ENCODE measurements around the gene FHOD3.

The FHOD3 gene

GRCh38 chr18:36825526-36825925 is 528.0 kb downstream of the FHOD3 start:
- no peak for DNase-seq (ENCODE audit: low read depth)
- TF ChIP-seq MYC (IDR thresholded peaks at IDR 0.05; ENCODE audit: low read depth, low read length) (no peak), MAX (IDR thresholded peaks at IDR 0.05; ENCODE audit: low read depth, low read length) (no peak), POLR2A (IDR thresholded peaks at IDR 0.05; ENCODE audit: extremely low read depth, insufficient read length) (no peak), CTCF (IDR thresholded peaks at IDR 0.05; ENCODE audit: low read depth, low read length) (no peak)
- no peak overlapping the region for H3K4me3 ChIP-seq (ENCODE audit: low read depth, low read length)

- H3K4me3 ChIP-seq (ENCODE audit: low read depth, low read length): no peak overlapping the region
- DNase-seq (ENCODE audit: low read depth): no peak
- no peak for TF ChIP-seq MAX (IDR thresholded peaks at IDR 0.05; ENCODE audit: low read depth, low read length)
- no peak for TF ChIP-seq CTCF (IDR thresholded peaks at IDR 0.05; ENCODE audit: low read depth, low read length)
- no peak for TF ChIP-seq POLR2A (IDR thresholded peaks at IDR 0.05; ENCODE audit: extremely low read depth, insufficient read length)
- no peak for TF ChIP-seq MYC (IDR thresholded peaks at IDR 0.05; ENCODE audit: low read depth, low read length)
These were observed 529.0 kb downstream of the FHOD3 start for GRCh38 chr18:36826556-36826955.

GRCh38 chr18:36828157-36828629 is 530.7 kb downstream of the FHOD3 start:
- DNase-seq (ENCODE audit: low read depth): peak; percentile 56
- TF ChIP-seq MAX (IDR thresholded peaks at IDR 0.05; ENCODE audit: low read depth, low read length): no peak
- no peak for TF ChIP-seq CTCF (IDR thresholded peaks at IDR 0.05; ENCODE audit: low read depth, low read length)
- no peak for TF ChIP-seq POLR2A (IDR thresholded peaks at IDR 0.05; ENCODE audit: extremely low read depth, insufficient read length)
- no peak for TF ChIP-seq MYC (IDR thresholded peaks at IDR 0.05; ENCODE audit: low read depth, low read length)
- H3K4me3 ChIP-seq (ENCODE audit: low read depth, low read length): peak overlapping the region; percentile 93

GRCh38 chr18:36828630-36829361 is 531.3 kb downstream of the FHOD3 start, which contains the start of the genes KIAA1328 and TPGS2:
Gene KIAA1328 (plus strand): TSS chr18:36829127. CDS start chr18:36829139, 12 bp downstream.
Gene TPGS2 (minus strand): TSS chr18:36829002. CDS start chr18:36828767, 235 bp downstream.
- peak; percentile 34 for TF ChIP-seq CTCF (IDR thresholded peaks at IDR 0.05; ENCODE audit: low read depth, low read length)
- TF ChIP-seq MAX (IDR thresholded peaks at IDR 0.05; ENCODE audit: low read depth, low read length): no peak
- peak; percentile 44 for TF ChIP-seq POLR2A (IDR thresholded peaks at IDR 0.05; ENCODE audit: extremely low read depth, insufficient read length)
- TF ChIP-seq MYC (IDR thresholded peaks at IDR 0.05; ENCODE audit: low read depth, low read length): peak; percentile 16; the same call in 1 of the 2 replicates
- DNase-seq (ENCODE audit: low read depth): peak; percentile 94
- H3K4me3 ChIP-seq (ENCODE audit: low read depth, low read length): peak within 1 kb of the TSS; percentile 93
